K562 (cell line): ENCODE data around the gene PYGO2. TPM values are rescaled to one million over a fixed set of nuclear protein-coding genes. Genes with fewer than 3 reads are reported as not detected.

Experiments
- ATAC-seq: fragments of 200-7000 bp; cut with Tn5 transposase; 3 replicates; pipeline ENCODE4 v1.9.1; 2020; ENCODE audit warnings: moderate library complexity
- BruUV-seq: library from RNA; stranded (reverse); fragments of 400-500 nt; replicated peaks from 2 replicates; lab custom pipeline; 2021; lab: Mats Ljungman, UMichigan
- CTCF ChIA-PET: fragments of 300-600 bp; formaldehyde crosslinking; extraction: SDS; loops from one replicate; lab custom pipeline; 2021; ENCODE audit warnings: low intra/inter-chr PET ratio; lab: Yijun Ruan, JAX
- POLR2A ChIA-PET: fragments of 300-600, 350-650 bp; sonication (Branson Sonifier 250); formaldehyde crosslinking; extraction: SDS; loops from one replicate; lab custom pipeline; 2021; ENCODE audit warnings: antibody characterized with exemption, inconsistent platforms; lab: Yijun Ruan, JAX
- DNase-seq, 4 experiments: peaks; one replicate each; pipeline versions ENCODE4 v3.0.0 to v3.0.0-alpha.2; 2011 to 2018; ENCODE audit warnings: low spot score in 3 of 4, mixed read lengths in 3 of 4; ENCODE audit errors: extremely low read depth in 1 of 4
- FAIRE-seq: peaks from 2 replicates; lab custom pipeline; 2011; peaks lifted over from hg19 to GRCh38; lab: Jason Lieb, UNC
- H2AFZ ChIP-seq: 2 replicates; pipeline ENCODE4 v1.6.0; 2011; ENCODE audit warnings: low read depth, low read length, control low read depth, inconsistent platforms
- H3K27ac ChIP-seq: fragments of 200-600 bp; 3 replicates; pipeline ENCODE4 v1.8.0; 2011; ENCODE audit warnings: low read depth, mild to moderate bottlenecking, control low read depth, inconsistent platforms, low read length, moderate library complexity, mixed read lengths; ENCODE audit errors: extremely low read depth
- H3K27me3 ChIP-seq, 2 experiments: fragments of 300-600 bp in 1 of 2; 2 replicates in 1 of 2; 3 replicates in 1 of 2; pipeline versions ENCODE4 v1.6.0 to v1.8.0; 2011; ENCODE audit warnings: inconsistent platforms in 2 of 2, low read length in 2 of 2, mild to moderate bottlenecking in 1 of 2, mixed read lengths in 1 of 2, moderate library complexity in 1 of 2; ENCODE audit not compliant: control insufficient read depth in 2 of 2, insufficient read depth in 2 of 2
- H3K36me3 ChIP-seq: fragments of 300-600 bp; 3 replicates; pipeline ENCODE4 v1.8.0; 2011; ENCODE audit warnings: mild to moderate bottlenecking, low read length, inconsistent platforms; ENCODE audit not compliant: control insufficient read depth, insufficient read depth
- H3K4me1 ChIP-seq, 2 experiments: fragments of 200-600 bp in 1 of 2; replicated peaks in 1 of 2; 2 replicates in 1 of 2; 3 replicates in 1 of 2; pipeline versions ENCODE4 v1.5.1 to v1.8.0; 2011; ENCODE audit warnings: inconsistent platforms in 2 of 2, low read length in 2 of 2, mild to moderate bottlenecking in 1 of 2, mixed read lengths in 1 of 2, moderate library complexity in 1 of 2; ENCODE audit not compliant: control insufficient read depth in 2 of 2, insufficient read depth in 2 of 2
- H3K4me2 ChIP-seq: 2 replicates; pipeline ENCODE4 v1.6.1; 2011; ENCODE audit warnings: low read length, control low read depth, inconsistent platforms, mixed read lengths; ENCODE audit not compliant: insufficient read depth
- H3K4me3 ChIP-seq: fragments of 200-600 bp; sonication (generic), shearing (Covaris generic); 2 replicates; pipeline ENCODE4 v1.5.1; 2016; ENCODE audit warnings: control low read depth, inconsistent platforms
- H3K79me2 ChIP-seq: fragments of 200-600 bp; 3 replicates; pipeline ENCODE4 v1.8.0; 2011; ENCODE audit warnings: low read length, inconsistent platforms; ENCODE audit not compliant: control insufficient read depth, insufficient read depth
- H3K9ac ChIP-seq, 2 experiments: 2 replicates each; pipeline versions ENCODE4 v1.6.0 to v1.6.1; 2011; ENCODE audit warnings: low read depth in 2 of 2, low read length in 2 of 2, control low read depth in 1 of 2, inconsistent platforms in 1 of 2, mild to moderate bottlenecking in 1 of 2, mixed read lengths in 1 of 2; ENCODE audit not compliant: insufficient read depth in 1 of 2
- H3K9me1 ChIP-seq: one replicate; pipeline ENCODE4 v1.6.0; 2011; ENCODE audit warnings: inconsistent platforms, mild to moderate bottlenecking, low read length, moderate library complexity; ENCODE audit not compliant: control insufficient read depth, insufficient read depth
- H3K9me3 ChIP-seq: replicated peaks from 2 replicates; pipeline ENCODE4 v1.5.1; 2011; ENCODE audit warnings: low read depth, low read length, inconsistent platforms; ENCODE audit not compliant: control insufficient read depth, insufficient read depth
- H4K20me1 ChIP-seq: replicated peaks from 2 replicates; pipeline ENCODE4 v1.6.1; 2011; ENCODE audit warnings: low read length, inconsistent platforms, mixed read lengths; ENCODE audit not compliant: control insufficient read depth, insufficient read depth
- ARID4B ChIP-seq: sonication (generic); formaldehyde crosslinking; IDR thresholded peaks from 2 replicates; pipeline ENCODE4 v1.8.0; 2022; ENCODE audit warnings: mild to moderate bottlenecking, missing genetic modification reagents
- MAX ChIP-seq: sonication (generic); formaldehyde crosslinking; IDR thresholded peaks from 2 replicates; pipeline ENCODE4 v1.9.0; 2022; ENCODE audit warnings: mild to moderate bottlenecking, missing genetic modification reagents
- RBBP5 ChIP-seq: fragments of 200-600 bp; sonication (generic); IDR thresholded peaks from 2 replicates; pipeline ENCODE4 v1.6.1; 2012; ENCODE audit warnings: borderline replicate concordance, mild to moderate bottlenecking, low read length, control low read depth, inconsistent platforms; ENCODE audit not compliant: insufficient read depth, poor library complexity, severe bottlenecking
- ZNF395 ChIP-seq: fragments of 200-800 bp; sonication (Bioruptor generic); IDR thresholded peaks from 2 replicates; pipeline ENCODE4 v1.6.1; 2017; ENCODE audit warnings: missing genetic modification characterization, missing compliant biosample characterization
- WGBS: fragments of 100-300 bp; shearing (Covaris generic); methylation state at CpG from one replicate; pipeline ENCODE4 v1.1.6; 2016; ENCODE audit warnings: low coverage, mixed read lengths; ENCODE audit not compliant: insufficient coverage; ENCODE audit errors: missing lambda C conversion rate; 5-methylcytosine and 5-hydroxymethylcytosine counted together
- in situ Hi-C: fragments of 300-500 bp; cut with MboI; formaldehyde crosslinking; loops from 4 replicates; pipeline ENCODE4 v1.15.0; 2018; ENCODE audit warnings: inconsistent platforms, mixed read lengths
- intact Hi-C: fragments of 100-400 bp; cut with micrococcal nuclease; formaldehyde crosslinking; loops from 2 replicates; pipeline ENCODE4 v1.14.2; 2022
- polyA plus RNA-seq, 8 experiments: library from polyadenylated mRNA; depleted of rRNA in 4 of 8; stranded (reverse) in 5 of 8; unstranded in 3 of 8; fragments of >200 nt; fragmentation: Nextera tagmentation in 2 of 8; fragmentation: Illumina TruSeq in 1 of 8; extraction: Ambion mirVana in 2 of 8; extraction: Trizol in 1 of 8; gene quantifications; 2 replicates each; pipeline versions ENCODE4 v1.2.1 to v1.2.3, GENCODE V29; 2011 to 2014; ENCODE audit warnings: inconsistent platforms in 1 of 8, missing spikeins in 1 of 8
- total RNA-seq, 7 experiments: library from RNA; depleted of rRNA in 6 of 7; stranded (reverse); fragments of >200 nt in 6 of 7; fragmentation: Illumina TruSeq in 2 of 7; extraction: Trizol in 2 of 7; gene quantifications; 2 replicates each; pipeline versions ENCODE4 v1.2.1 to v1.2.3, GENCODE V29; 2011 to 2021; ENCODE audit warnings: low replicate concordance in 1 of 7

PYGO2 gene
- total and polyA plus RNA-seq, 9 of the 15 experiments (the other 6 are each of a cell fraction or from before 2014, with no cell fraction given) = 8.3 to 36.2 (median 18.2) TPM

GRCh38 chr1:154994269-154994587 is 32.6 kb upstream of the PYGO2 start:
- H3K36me3 ChIP-seq = peaks cover 24% of the 10 kb centered on the region; the same call in 2 of the 3 replicates
- in situ Hi-C loops (no loop called here), intact Hi-C loops (loop anchor here (2.0 kb wide), 1 partner anchor 39 kb away; no protein-coding TSS in a partner anchor)
- DNase-seq (no peak), ATAC-seq (peak; percentile 16; the same call in 2 of the 3 replicates), FAIRE-seq (no peak)
- peaks cover 6% of the 10 kb centered on the region for H3K9me1 ChIP-seq
- no peaks in the 10 kb centered on the region for H3K27me3 ChIP-seq
- peaks cover 6% of the 10 kb centered on the region; the same call in 2 of the 3 replicates for H3K79me2 ChIP-seq
- ChIA-PET POLR2A (interaction anchor here (0.6 to 8.2 kb wide), 14 partner anchors 10 to 125 kb away, joined by 3 to 80 read pairs (median 6); partner anchors contain the start of genes ADAM15, CKS1B, FLAD1 and PBXIP1), CTCF (no interaction called here)
- peak overlapping the region; percentile 19 to 71; a peak in 3 of 4 replicates for H3K9ac ChIP-seq
- no peaks in the 10 kb centered on the region for H4K20me1 ChIP-seq
- no peaks in the 10 kb centered on the region for H3K9me3 ChIP-seq
- H3K4me2 ChIP-seq = peak overlapping the region; percentile 47; the same call in 1 of the 2 replicates
- peak overlapping the region; percentile 73 for H3K27ac ChIP-seq
- BruUV-seq = no TSS peak
- TF ChIP-seq ARID4B (CRISPR knock-in tag) (peak; percentile 51; the same call in 1 of the 2 replicates), MAX (CRISPR knock-in tag) (peak; percentile 7; the same call in 1 of the 2 replicates), ZNF395 (CRISPR knock-in tag) (0 out of 2 replicates have a peak, but pooled peaks have one; percentile 9), RBBP5 (no peak)
- peak overlapping the region; percentile 47; the same call in 1 of the 2 replicates for H2AFZ ChIP-seq
- H3K4me3 ChIP-seq = no peak overlapping the region
- WGBS = 13% methylated on average over 1 of the region's 1 CpG
- peaks cover 40 to 44% of the 10 kb centered on the region in 2 experiments for H3K4me1 ChIP-seq
